Calu3 (cell line): ENCODE data around the gene KCNG4. TPM values are rescaled to one million over a fixed set of nuclear protein-coding genes. Genes with fewer than 3 reads are reported as not detected.

ENCODE experiments used
- BruUV-seq: library from RNA; stranded (reverse); fragments of 400-500 nt; replicated peaks from 2 replicates; lab custom pipeline; 2021; lab: Mats Ljungman, UMichigan
- CTCF ChIA-PET: fragments of 300-600 bp; sonication (Branson Sonifier 250); formaldehyde crosslinking; loops from one replicate; lab custom pipeline; 2022; ENCODE audit warnings: antibody characterized with exemption; lab: Charles Lee
- DNase-seq: peaks from one replicate; pipeline ENCODE4 v3.0.0; 2022
- H3K27ac Mint-ChIP-seq: one replicate; pipeline ENCODE4 v1.8.0; 2022; ENCODE audit warnings: mixed read lengths; ENCODE audit not compliant: unreplicated experiment
- H3K27me3 Mint-ChIP-seq: one replicate; pipeline ENCODE4 v1.8.0; 2022; ENCODE audit warnings: mixed read lengths; ENCODE audit not compliant: unreplicated experiment
- H3K36me3 Mint-ChIP-seq: one replicate; pipeline ENCODE4 v1.8.0; 2022; ENCODE audit warnings: mild to moderate bottlenecking, moderate library complexity, mixed read lengths; ENCODE audit not compliant: insufficient read depth, unreplicated experiment
- H3K4me1 Mint-ChIP-seq: one replicate; pipeline ENCODE4 v1.8.0; 2022; ENCODE audit warnings: mild to moderate bottlenecking, low read depth, mixed read lengths; ENCODE audit not compliant: unreplicated experiment
- H3K4me3 Mint-ChIP-seq: one replicate; pipeline ENCODE4 v1.8.0; 2022; ENCODE audit warnings: mild to moderate bottlenecking, low read depth, moderate library complexity, mixed read lengths; ENCODE audit not compliant: unreplicated experiment
- H3K9me3 Mint-ChIP-seq: one replicate; pipeline ENCODE4 v1.8.0; 2022; ENCODE audit warnings: low read depth, mixed read lengths; ENCODE audit not compliant: unreplicated experiment
- CTCF ChIP-seq: fragments of 200-600 bp; IDR thresholded peaks from one replicate; pipeline ENCODE4 v1.8.0; 2022; ENCODE audit warnings: antibody characterized with exemption; ENCODE audit not compliant: unreplicated experiment
- intact Hi-C: fragments of 100-400 bp; cut with micrococcal nuclease; formaldehyde crosslinking; loops from one replicate; pipeline ENCODE4 v1.10.0; 2022; ENCODE audit not compliant: unreplicated experiment
- total RNA-seq: library from RNA; stranded (reverse); gene quantifications from 2 replicates; pipeline ENCODE4 v1.2.3, GENCODE V29; 2022

Gene KCNG4
- total RNA-seq, 1 experiment from 2014 or later, result not detected

DNA sequence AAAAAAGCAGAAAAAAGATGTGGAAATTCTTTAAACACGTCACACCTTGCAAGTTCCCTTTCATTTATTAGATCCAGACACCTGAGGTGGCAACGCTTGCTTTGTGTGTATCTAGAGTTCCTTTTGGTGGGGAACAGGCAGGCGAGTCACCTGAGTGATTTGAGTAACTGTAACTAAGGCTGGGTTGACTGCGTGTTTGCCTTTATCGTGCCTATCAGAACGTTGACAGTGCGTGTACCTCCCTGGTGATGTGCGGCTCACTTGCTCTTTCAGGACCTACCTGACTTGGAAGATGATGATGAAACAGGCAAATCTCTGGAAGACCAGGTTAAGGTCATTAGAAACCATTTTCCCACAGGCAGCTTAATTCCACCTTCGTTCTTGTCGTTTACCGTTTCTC, 65.4 kb downstream of the KCNG4 start:
- no TSS peak for BruUV-seq
- no peaks in the 10 kb centered on the region for H3K9me3 Mint-ChIP-seq
- no peak overlapping the region for H3K4me3 Mint-ChIP-seq
- no peak for DNase-seq
- CTCF ChIA-PET, result no interaction called here
- H3K27me3 Mint-ChIP-seq, result peaks cover 11% of the 10 kb centered on the region
- no peak for TF ChIP-seq CTCF
- peaks cover 21% of the 10 kb centered on the region for H3K36me3 Mint-ChIP-seq
- no peak overlapping the region for H3K27ac Mint-ChIP-seq
- intact Hi-C loops, result loop anchor here (10.0 kb wide), 1 partner anchor 220 kb away; the partner anchor contains the start of gene OSGIN1
- H3K4me1 Mint-ChIP-seq, result peaks cover 16% of the 10 kb centered on the region

- Mint-ChIP-seq H3K4me1 (peaks cover 7% of the 10 kb centered on the region), H3K27ac (no peak overlapping the region), H3K4me3 (no peak overlapping the region), H3K27me3 (peaks cover 28% of the 10 kb centered on the region), H3K9me3 (no peaks in the 10 kb centered on the region), H3K36me3 (no peaks in the 10 kb centered on the region)
- CTCF ChIA-PET, result interaction anchor here (1.2 kb wide), 1 partner anchor 84 kb away, joined by 3 read pairs; no protein-coding TSS in a partner anchor
- TF ChIP-seq CTCF, result no peak
- intact Hi-C loops, result loop anchor here (10.0 kb wide), 1 partner anchor 215 kb away; the partner anchor contains the start of gene OSGIN1
- DNase-seq, result no peak
- BruUV-seq, result no TSS peak
Observed at GRCh38 chr16:84169765-84170310, 70.0 kb downstream of the KCNG4 start.

Other genes starting within 250 kb of the KCNG4 start
- not detected in 2 replicates for gene SLC38A8, start 197.2 kb downstream of the KCNG4 start, total RNA-seq
- gene MBTPS1, start 123.1 kb downstream of the KCNG4 start, total RNA-seq, result 116 and 130 TPM in 2 replicates
- 20.8 and 23.0 TPM in 2 replicates for gene HSDL1, start 94.8 kb downstream of the KCNG4 start, total RNA-seq
- 0.32 TPM in 1 of 2 replicates, not detected in the other for gene DNAAF1, start 94.7 kb downstream of the KCNG4 start, total RNA-seq
- gene TAF1C, start 53.0 kb downstream of the KCNG4 start, total RNA-seq, result 77.4 and 78.5 TPM in 2 replicates
- not detected in 2 replicates for gene ADAD2, start 48.9 kb downstream of the KCNG4 start, total RNA-seq
- 0.47 TPM in 1 of 2 replicates, not detected in the other for gene WFDC1, start 54.9 kb upstream of the KCNG4 start, total RNA-seq
- 30.5 and 33.9 TPM in 2 replicates for gene ATP2C2, start 128.5 kb upstream of the KCNG4 start, total RNA-seq